ENCODE results near the gene DGKZ.

DGKZ gene

DNA sequence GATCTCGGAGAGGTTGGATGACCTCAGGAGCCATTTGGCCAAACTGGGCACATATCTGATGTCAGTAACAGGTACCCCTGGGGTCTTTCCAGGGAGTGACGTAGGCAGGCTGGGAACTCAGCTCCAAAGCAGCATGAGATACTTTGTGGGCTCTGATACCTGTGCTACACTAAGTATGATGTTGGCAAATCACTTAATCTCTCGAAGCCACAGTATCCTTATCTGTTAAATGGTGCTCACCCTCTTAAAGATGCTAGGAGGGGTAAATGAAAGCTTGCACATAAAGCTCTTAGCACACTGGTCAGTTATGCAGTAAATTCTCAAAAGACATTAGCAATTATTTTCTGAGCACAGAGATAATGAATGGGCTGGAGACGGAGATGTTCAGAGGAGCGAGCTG, 17.1 kb upstream of the DGKZ start:
- DNase-seq, result no peak

DNA sequence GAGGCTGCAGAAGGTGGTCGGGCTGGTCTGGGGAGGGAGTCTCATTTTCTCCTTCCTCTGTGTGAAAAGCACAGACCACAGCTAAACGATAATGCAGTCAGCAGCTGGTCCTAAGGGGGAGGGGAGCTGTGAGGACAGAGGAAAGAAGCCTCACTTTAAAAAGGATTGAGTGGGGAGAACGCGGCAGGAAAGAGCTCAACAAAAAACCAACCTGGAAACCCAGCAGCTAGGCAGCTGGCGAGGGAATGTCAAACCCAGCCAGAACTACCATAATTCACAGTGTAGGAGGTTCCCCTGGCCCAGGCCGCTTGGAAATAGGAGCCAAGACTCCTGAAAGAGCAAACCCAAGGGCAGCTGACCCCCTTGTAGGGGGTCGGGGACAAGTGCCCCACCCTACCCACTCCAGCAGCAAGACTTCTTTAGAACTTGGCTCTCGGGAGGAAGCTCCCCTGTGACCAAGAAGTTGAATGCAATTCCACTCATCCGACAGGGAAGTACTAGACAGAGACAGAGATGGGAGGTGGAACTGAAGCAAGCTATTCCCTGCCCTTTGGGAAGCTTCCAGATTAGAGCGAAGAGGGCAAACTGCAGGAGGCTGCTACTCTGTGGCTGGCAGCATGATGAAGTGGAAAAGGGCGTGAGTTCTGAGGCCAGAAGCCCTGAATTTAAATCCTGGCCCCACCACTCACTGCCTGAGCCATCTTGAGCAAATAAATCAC, 16.5 kb upstream of the DGKZ start:
- peak; percentile 19 for DNase-seq

DNA sequence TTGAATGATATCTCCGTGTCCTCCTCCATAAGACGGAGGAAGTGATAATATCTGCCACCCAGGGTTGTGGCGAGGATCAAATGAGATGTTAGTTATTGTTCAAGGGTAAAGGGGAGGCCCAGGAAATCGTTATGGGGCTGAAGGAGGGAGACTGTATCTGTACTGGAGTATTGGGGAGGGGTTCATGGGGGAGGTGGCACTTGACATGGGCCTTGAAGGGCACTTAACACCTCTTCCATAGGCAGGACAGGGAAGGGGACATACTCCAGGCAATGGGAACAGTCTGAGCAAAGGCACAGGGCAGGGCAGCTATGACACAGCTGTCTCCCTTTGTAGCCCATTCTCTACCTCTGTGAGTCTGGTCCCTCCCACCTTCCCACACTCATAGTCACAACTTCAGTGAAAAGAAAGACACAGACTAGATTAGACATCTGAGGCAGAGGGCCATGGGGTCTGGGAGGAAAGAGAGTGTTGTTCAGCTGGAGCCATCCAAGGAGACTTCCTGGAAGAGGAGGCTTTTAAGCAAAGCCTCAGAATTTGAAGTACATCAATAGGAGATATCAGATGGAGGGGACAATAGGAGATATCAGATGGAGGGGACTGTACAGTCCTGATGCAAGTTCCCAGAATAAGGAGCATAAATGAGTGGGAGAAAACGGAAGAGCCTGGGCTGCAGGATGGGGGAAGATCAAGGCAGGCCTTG, 15.8 kb upstream of the DGKZ start:
- DNase-seq, result no peak

DNA sequence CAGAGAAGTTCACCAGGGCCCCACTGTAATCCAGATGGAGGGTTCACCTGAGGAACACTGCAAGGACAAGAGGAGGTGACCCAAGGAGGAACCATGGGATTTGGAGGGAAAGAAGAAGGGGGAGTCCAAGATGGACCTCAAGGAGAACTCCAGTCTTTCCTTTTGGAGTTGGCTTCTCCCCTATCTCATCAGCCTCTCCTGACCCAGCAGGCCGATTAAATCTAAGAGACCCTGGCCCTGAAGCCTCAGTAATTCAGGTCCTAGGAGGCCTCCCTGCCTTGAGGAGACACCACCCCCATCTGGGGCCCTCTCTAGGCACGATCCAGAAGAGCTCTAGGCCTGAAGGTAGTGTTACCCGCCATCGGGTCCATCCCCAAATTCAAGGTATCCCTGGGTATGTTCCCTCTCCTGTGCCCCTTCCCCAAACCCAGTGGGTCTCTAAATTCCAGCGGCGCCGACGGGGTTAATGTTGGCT, 15.1 kb upstream of the DGKZ start:
- DNase-seq, result no peak

DNA sequence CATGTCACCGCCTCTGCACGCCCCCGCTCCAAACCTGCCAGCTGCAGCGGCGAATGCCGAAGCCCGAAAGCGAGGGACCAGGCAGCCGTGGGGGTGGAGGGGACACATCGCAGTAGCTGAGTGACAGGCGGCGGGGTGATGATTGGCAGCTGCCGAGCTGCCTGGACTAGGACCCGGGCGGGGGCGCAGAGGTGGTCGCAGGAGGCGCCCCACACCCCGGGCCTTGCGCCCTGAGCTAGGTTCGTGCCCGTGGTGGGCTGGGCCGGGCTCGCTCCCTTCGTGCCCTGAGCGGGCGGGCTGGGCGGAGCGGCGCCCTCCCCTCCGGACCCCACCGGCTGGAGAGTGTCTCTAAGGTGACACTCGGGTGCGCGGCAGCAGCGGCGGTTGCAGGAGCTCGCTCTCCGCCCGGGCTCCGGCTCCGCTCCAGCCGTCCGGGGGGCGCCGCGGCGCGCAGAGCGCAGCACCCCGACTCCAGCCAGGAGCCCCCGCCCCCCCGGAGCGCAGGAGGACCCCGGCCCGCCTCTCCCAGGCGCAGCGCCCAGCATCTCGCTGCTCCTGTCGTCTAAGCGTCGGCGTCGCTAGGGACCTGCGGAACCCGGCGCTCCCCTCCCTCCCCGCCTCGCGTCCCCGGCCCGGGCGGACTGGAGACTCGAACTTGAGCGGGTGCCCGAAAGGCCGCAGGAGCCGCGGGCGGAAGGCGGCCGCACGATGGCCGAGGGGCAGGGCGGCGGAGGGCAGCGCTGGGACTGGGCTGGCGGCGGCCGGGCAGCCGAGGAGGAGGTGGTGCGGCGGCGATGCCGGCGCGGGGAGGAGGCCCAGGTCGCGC, 14.5 kb upstream of the DGKZ start:
- DNase-seq, result no peak

DNA sequence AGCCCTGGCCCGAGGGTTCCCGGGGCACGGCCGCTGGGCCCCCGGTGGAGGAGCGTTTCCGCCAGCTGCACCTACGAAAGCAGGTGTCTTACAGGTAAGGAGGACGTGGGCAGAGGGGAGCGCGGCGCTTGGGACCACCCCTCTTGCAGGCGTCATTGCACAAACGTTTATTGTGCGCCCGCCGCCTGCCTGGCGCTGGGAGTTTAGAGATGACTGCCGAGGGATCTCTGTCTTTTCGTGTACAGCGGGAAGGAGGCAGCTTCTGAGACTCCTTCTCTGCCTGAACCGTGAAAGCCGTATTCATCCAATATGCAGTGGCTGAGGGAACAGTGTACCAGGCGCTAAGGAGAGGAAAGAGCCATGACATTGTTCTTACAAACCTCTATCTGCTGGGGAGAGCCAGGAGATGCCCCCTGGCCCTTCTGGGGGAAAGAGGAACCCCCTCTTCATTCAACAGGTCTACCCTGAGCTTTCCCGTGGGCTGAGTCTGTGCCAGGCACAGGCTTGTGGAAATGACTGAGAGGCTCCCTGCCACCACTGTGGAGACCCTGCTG, 13.8 kb upstream of the DGKZ start:
- no peak for DNase-seq

DNA sequence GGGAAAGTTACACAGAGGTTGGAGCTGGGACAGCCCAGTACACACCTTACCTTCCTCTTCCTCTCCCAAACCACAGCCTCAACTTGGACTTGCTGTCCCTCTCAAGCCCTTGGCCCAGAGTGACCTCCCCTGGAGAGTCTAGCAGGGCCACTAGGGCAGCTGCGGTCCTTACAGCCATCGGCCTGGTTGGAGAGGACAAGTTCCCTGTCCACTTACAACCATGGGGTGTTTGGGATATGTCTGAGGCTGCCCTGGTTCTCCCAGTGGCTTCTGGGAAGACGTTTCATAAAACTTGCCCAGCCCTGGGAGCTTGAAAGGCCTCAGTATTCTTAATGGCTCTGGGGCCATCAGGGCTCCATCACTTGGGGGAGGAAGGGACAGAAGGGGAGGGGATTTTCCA, 13.1 kb upstream of the DGKZ start:
- DNase-seq, result no peak

DNA sequence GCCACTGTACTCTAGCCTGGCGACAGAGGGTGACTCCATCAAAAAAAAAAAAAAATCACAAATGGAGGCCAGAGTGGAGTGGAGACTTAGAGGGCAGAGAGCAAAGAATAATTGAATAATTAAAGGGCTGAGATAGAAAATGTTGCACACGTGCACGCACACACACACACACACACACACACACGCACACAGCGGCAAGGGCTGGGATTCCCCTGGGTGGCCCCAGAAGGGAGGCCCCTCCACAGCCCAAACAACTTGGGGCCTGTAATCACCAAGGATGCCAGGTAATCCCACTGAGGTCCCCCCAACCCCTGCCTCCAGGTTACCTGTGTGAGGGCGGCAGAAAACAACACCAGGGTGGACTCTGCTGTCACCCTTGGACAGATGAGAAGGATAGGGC, 12.0 kb upstream of the DGKZ start:
- DNase-seq, result no peak

DNA sequence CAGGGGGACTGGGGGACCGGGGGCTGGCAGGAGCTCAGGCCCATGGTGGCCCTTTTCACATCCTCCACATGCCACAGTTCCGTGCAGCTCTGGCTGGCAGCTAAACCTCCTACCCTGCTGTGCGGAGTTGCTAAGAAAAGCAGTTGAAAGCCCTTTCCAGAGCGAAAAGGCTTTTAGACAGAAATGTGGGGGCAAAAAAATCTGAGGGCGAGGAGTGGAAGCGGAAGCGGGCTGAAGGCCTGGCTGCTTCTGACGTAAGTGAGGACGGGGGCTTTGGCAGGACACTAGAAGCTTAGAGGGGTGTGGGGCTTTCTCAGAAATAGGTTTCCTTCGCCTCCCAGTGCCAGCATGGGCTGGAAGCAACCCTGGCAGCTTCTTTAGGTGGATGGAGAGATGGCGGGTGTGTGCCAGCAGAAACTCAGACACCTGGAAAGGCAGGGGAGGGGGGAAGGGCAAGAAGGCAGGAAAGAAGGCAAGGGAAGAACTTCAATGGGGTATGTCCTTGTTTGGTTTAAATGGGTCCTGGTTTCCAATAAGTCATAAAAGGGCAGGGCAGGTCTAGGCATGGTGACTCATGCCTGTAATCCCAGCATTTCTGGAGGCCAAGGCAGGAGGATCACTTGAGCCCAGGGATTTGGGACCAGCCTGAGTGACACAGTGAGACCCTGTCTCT, 11.2 kb upstream of the DGKZ start:
- no peak for DNase-seq

DNA sequence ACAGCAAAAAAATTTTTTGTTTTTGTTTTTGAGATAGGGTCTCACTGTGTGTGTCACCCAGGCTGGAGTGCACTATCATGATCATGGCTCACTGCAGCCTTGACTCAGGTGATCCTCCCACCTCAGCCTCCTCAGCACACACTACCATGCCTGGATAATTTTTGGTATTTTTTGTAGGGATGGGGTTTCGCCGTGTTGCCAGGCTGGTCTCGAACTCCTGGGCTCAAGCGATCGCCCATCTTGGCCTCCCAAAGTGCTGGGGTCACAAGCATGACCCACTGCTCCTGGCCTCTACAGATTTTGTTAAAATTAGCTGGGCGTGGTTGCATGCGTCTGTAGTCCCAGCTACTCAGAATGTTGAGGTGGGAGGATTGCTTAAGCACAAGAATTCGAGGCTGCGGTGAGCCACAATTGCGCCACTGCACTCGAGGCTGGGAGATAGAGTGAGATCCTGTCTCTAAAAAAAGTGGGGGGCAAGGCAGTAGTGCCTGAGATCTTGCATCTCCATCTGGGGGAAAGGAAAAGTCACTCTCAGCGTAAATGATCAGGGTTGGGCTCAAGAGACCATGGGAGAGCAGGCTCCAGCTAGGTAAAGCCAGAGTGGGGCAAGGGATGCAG, 10.6 kb upstream of the DGKZ start:
- DNase-seq, result no peak

DNA sequence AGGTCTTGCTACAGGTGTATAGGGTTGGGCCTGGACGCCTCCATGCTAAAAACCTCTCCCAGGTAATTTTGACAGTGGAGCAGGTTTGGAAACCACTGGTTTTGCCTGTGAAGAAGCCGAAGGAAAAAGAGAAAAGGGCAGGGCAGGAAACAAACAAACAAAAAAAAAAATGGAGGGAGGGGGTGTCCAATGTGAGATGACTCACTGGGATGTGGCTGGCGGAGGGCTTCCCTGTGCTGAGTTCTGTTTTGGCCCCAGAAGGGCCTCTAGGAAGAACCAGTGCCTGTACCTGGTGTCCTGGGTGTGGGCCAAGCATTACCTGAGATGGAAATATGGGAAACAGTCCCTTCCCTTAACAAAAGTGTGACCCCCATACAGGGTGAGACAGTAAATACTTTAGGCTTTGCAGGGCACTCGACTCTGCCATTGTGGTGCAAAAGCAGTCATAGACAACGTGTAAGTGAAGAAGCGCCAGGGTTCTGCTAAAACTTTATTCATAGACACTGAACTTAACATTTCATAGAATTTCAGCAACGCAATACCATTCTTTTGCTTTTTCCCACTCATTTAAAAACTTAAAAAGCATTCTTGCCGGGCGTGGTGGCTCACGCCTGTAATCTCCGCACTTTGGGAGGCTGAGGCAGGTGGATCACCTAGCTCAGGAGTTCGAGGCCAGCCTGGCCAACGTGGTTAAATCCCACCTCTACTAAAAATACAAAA, 9.5 kb upstream of the DGKZ start:
- DNase-seq, result no peak

DNA sequence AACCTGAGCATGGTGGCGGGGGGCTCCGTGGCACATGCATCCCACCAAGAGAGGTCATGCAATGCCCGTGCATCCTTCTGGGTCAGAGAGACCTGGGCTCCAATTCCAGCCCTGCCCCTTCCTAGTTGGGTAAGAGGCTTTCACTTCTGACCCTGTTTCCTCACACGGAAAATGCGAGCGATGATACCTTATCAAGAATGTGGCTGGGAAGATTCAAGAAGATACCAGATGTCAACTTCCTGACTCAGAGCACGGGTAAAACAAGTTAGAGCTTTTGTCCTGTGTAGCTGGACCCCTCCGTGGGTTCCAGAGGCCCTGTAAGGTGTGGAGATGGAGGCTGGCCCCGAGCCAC, 8.7 kb upstream of the DGKZ start:
- DNase-seq, result no peak

DNA sequence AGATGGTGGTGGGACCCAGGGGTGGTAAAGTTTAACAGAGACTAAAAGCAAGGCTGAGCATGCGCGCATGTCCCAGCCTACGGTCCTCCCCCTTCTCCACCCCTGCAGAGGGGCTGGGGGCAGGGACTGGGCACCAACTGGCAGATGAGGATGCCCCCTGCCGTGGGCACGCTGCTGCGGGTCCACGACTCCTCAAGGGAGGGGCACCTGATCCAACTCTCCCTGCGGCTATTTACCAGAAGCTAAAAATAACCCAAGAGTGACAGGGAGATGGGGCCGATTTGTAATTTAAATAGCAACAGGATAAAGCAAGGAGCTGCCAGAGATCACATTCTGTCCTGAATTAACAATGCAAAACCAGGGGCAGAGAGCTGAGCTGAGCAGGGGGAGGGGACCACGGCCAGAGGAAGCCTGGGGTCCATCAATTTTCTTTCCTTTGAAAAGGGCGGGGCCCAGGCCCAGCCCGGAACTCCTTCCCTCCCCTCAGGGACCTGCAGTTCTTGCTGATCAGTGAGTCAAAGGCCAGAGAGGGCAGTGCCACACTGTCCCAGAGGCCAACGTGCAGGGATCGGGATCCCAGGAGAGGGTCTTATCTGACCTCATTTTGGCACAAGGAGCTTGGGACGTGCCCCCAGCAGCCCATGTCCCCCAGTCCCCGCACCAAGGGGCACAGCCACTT, 8.1 kb upstream of the DGKZ start:
- DNase-seq, result peak; percentile 32

DNA sequence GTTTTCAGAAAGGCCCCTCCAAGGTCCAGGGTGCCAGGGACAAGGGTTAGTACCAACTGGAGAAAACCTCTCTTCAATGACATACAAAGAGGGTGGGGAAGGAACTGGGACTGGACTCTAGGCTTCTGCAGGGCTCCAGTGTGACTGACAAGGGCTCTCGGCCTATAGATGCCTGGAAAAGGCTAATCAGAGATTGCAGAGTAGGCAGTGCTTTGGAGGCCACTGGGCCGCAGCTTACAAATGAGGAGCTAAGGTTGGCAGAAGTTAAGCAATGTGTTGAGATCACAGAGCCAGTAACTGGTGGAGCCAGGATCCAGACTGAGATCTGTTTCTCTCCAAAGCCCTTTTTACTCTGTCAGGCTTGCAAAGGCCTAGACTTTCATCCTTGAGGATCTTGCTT, 7.4 kb upstream of the DGKZ start:
- DNase-seq, result no peak

DNA sequence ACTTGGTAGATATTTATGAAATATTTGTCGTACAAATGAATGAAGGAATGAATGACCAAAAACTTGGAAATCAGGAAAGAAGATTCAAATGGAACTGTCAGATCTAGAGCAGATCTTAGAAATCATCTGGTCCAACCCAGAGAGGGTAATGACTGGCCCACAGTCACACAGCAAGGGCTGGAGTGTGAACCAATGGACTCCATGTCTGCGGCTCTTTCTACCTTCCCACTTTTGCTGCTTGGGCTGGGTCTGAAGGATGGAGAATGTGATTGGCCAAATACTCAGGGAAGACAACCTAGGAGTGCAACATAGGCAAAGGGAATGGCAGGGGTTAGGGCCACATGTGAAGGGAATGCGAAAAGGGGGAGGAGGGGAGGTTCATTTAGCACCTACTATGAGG, 5.8 kb upstream of the DGKZ start:
- no peak for DNase-seq

DNA sequence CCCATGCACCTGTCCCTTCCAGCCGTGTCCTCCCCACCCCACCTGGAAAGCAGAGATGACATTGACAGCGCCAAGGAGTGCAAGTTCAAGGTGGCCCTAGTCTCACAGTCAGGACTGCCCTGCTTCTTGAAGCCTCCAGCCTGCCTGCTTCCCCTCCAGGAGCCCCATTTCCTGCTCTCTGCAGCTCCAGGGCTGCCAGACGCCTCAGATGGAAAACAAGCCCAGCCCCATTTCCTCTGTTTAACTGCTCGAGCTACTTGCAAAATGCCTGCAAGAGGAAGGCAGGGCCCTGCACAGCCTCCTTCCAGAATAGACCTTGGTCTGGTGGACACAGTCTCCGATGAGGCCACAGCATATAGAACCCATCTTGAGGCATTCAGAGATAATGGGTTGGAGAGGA, 5.0 kb upstream of the DGKZ start:
- no peak for DNase-seq

DNA sequence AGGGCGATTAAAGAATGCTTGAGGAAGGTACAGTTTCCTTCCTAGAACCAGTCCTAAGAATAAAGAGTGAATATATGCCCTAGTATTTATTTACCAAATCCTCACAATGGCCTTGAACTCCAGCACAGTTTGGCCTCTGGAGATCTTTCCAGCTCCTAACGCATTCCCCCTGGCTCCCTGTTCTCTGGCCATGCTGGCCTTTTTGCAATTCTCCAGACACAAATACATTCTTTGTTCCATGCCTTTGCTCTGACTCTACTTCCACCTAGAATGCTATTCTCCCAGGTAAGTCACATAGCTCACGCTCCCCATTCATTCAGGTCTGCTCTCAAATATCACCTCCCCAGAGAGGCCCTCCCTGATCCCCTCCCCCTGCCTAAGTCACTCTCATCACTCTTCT, 3.7 kb upstream of the DGKZ start:
- DNase-seq, result no peak

DNA sequence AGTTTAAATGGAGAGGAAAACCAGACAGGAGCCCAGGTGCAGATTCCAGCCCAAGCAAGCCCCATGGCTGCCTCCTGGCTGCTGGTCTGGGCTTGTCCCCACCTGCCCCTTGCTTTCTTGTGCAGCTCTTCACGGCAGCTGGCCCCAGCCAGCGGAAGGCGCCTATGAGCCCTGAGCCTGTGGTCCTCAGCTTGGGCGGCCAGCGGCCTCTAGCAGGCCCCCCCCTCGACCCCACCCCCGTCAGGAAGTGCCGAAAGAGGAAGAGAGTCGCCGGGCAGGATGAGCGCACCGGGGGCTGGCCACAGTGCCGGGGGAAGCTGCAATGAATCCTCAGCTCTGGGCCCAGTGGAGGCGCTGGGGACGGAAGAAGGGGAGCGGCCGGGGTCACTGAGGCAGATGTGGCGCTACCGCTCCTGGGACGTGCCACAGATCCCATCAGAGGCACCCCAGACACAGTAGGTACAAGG, 2.1 kb upstream of the DGKZ start:
- no peak for DNase-seq

DNA sequence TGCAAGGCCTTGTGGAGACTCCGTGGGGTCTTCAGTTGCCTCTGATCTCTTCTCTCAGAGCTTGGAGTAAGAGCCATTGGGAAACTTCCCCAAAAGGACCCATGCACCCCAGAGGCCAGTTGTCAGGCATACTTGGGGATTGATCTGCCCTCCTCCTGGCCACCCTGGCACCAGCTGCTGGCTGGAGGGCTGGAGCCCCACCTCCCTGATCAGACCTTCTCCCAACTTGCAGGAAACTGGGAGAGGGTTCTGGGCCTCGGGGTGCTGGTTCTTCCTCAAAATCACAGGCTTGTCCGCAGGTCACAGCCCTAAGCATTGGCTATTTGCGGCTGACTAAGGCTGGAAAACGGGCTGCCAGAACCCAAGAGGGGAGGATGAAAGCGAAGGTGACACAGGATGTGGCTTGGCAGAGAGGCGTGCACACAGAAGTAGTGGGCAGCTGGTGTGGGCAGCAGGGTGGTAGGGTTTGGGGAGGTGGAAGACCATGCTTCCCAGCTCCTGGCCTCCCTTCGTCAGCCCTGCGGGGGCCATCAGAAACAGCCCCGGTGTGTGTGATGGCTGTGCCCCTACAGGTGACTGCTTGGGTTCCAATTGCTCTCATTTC, 1.3 kb upstream of the DGKZ start:
- no peak for DNase-seq

DNA sequence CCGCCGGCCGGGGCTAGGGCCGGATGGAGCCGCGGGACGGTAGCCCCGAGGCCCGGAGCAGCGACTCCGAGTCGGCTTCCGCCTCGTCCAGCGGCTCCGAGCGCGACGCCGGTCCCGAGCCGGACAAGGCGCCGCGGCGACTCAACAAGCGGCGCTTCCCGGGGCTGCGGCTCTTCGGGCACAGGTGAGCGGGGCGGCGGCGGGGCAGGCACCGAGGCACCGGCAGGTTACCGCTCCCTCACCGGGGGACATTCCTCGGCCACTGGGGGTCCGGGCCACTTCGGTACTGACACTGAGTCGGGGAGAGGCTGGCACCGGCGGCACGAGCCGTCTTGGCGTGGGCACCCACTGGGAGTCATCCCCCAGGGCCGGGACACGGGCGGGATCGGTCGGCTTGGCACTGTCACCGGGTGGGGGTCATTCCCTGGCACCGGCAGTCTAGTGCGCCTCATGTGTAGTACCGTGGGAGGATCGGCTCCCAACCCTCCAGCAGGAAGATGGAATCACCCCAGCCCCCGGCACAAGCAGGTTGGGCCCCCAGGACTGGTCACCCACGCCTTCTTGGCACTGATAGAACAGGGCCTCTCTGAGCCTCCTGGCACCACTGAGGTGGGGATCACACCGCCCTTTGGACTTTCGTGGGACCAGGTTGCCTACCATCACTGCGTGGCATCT, 511 bp downstream of the DGKZ start:
- DNase-seq, result no peak
